Ishikawa (cell line): ENCODE data around the gene MN1.

Experiments
- CEBPB ChIP-seq: IDR thresholded peaks from 2 replicates; pipeline ENCODE4 v1.6.1; 2012
- CREB1 ChIP-seq: IDR thresholded peaks from 2 replicates; pipeline ENCODE4 v1.6.1; 2012; ENCODE audit warnings: low read depth
- EGR1 ChIP-seq: IDR thresholded peaks from 2 replicates; pipeline ENCODE4 v1.6.1; 2012
- EP300 ChIP-seq: IDR thresholded peaks from 2 replicates; pipeline ENCODE4 v1.6.1; 2012; ENCODE audit warnings: borderline replicate concordance
- FOXM1 ChIP-seq: IDR thresholded peaks from 2 replicates; pipeline ENCODE4 v1.6.1; 2012; ENCODE audit warnings: low read depth, borderline replicate concordance
- MAX ChIP-seq: IDR thresholded peaks from 2 replicates; pipeline ENCODE4 v1.6.1; 2012
- NFIC ChIP-seq: IDR thresholded peaks from 2 replicates; pipeline ENCODE4 v1.6.1; 2012
- RAD21 ChIP-seq: IDR thresholded peaks from 2 replicates; pipeline ENCODE4 v1.6.1; 2012; ENCODE audit warnings: low read depth
- REST ChIP-seq: IDR thresholded peaks from 2 replicates; pipeline ENCODE4 v1.6.1; 2012; ENCODE audit warnings: low read depth, mild to moderate bottlenecking
- TAF1 ChIP-seq: IDR thresholded peaks from 2 replicates; pipeline ENCODE4 v1.6.1; 2012; ENCODE audit warnings: low read depth, mild to moderate bottlenecking
- TCF12 ChIP-seq: IDR thresholded peaks from 2 replicates; pipeline ENCODE4 v1.6.1; 2012; ENCODE audit warnings: low read depth
- TEAD4 ChIP-seq: IDR thresholded peaks from 2 replicates; pipeline ENCODE4 v1.6.1; 2012
- USF1 ChIP-seq: IDR thresholded peaks from 2 replicates; pipeline ENCODE4 v1.6.1; 2012
- YY1 ChIP-seq: IDR thresholded peaks from 2 replicates; pipeline ENCODE4 v1.6.1; 2012; ENCODE audit warnings: low read depth
- ZBTB7A ChIP-seq: IDR thresholded peaks from 2 replicates; pipeline ENCODE4 v1.6.1; 2012; ENCODE audit warnings: low read depth

The MN1 gene

GRCh38 chr22:27777128-27777527, 24.4 kb downstream of the MN1 start:
- TF ChIP-seq TAF1 (no peak), YY1 (no peak)

GRCh38 chr22:27776650-27776958, 25.0 kb downstream of the MN1 start:
- no peak for TF ChIP-seq EP300
- no peak for TF ChIP-seq ZBTB7A
- no peak for TF ChIP-seq YY1
- no peak for TF ChIP-seq MAX
- TF ChIP-seq CEBPB, result no peak
- TF ChIP-seq TCF12, result no peak
- no peak for TF ChIP-seq USF1
- no peak for TF ChIP-seq REST
- no peak for TF ChIP-seq TAF1
- TF ChIP-seq TEAD4, result no peak
- TF ChIP-seq EGR1, result no peak
- TF ChIP-seq NFIC, result no peak
- TF ChIP-seq CREB1, result no peak
- no peak for TF ChIP-seq RAD21
- TF ChIP-seq FOXM1, result no peak

- TF ChIP-seq ZBTB7A (no peak), FOXM1 (no peak), REST (no peak), MAX (no peak), USF1 (no peak), EP300 (no peak), YY1 (no peak), CEBPB (no peak), RAD21 (no peak), NFIC (no peak), TCF12 (no peak), EGR1 (no peak), TEAD4 (no peak), CREB1 (no peak), TAF1 (no peak)
Measured at GRCh38 chr22:27775758-27776649, 25.6 kb downstream of the MN1 start.

GRCh38 chr22:27775087-27775698, 26.4 kb downstream of the MN1 start:
- no peak for TF ChIP-seq MAX
- no peak for TF ChIP-seq CEBPB
- TF ChIP-seq CREB1, result no peak
- no peak for TF ChIP-seq TEAD4
- no peak for TF ChIP-seq TAF1
- TF ChIP-seq EGR1, result no peak
- TF ChIP-seq RAD21, result no peak
- no peak for TF ChIP-seq FOXM1
- no peak for TF ChIP-seq YY1

GRCh38 chr22:27774200-27774599, 27.4 kb downstream of the MN1 start:
- TF ChIP-seq TEAD4, result no peak
- no peak for TF ChIP-seq REST
- no peak for TF ChIP-seq MAX
- no peak for TF ChIP-seq EP300
- TF ChIP-seq NFIC, result no peak
- TF ChIP-seq TAF1, result no peak
- no peak for TF ChIP-seq YY1
- no peak for TF ChIP-seq CEBPB
- no peak for TF ChIP-seq EGR1
- TF ChIP-seq USF1, result no peak
- TF ChIP-seq RAD21, result no peak
- TF ChIP-seq ZBTB7A, result no peak
- no peak for TF ChIP-seq TCF12
- TF ChIP-seq FOXM1, result no peak
